B cell (primary cell): Measurements from ENCODE around the gene TCEANC.

ENCODE experiments used
- CTCF ChIP-seq: fragments of 200-600 bp; IDR thresholded peaks from one replicate; pipeline ENCODE4 v1.8.0; 2022; ENCODE audit warnings: antibody characterized with exemption, mild to moderate bottlenecking
- EZH2 ChIP-seq: IDR thresholded peaks from 2 replicates; pipeline ENCODE4 v1.6.1; 2012; ENCODE audit warnings: borderline replicate concordance, low read depth, mild to moderate bottlenecking, moderate library complexity, low read length; ENCODE audit not compliant: insufficient read depth, poor library complexity, severe bottlenecking

GRCh38 chrX:13605611-13606010, 47.3 kb upstream of the TCEANC start:
- TF ChIP-seq CTCF: no peak
- TF ChIP-seq EZH2: no peak
